GM12892 (cell line): ENCODE results near the gene SV2B.

Experiments used
- POLR2A ChIP-seq: IDR thresholded peaks from 2 replicates; pipeline ENCODE4 v1.6.1; 2011; ENCODE audit warnings: low read depth, low read length, control low read depth
- POLR2AphosphoS5 ChIP-seq: IDR thresholded peaks from 2 replicates; pipeline ENCODE4 v1.6.1; 2011; ENCODE audit warnings: low read depth, low read length, control low read depth
- TAF1 ChIP-seq: IDR thresholded peaks from 2 replicates; pipeline ENCODE4 v1.6.1; 2011; ENCODE audit warnings: low read depth, mild to moderate bottlenecking, control low read depth, low read length, borderline replicate concordance

DNA sequence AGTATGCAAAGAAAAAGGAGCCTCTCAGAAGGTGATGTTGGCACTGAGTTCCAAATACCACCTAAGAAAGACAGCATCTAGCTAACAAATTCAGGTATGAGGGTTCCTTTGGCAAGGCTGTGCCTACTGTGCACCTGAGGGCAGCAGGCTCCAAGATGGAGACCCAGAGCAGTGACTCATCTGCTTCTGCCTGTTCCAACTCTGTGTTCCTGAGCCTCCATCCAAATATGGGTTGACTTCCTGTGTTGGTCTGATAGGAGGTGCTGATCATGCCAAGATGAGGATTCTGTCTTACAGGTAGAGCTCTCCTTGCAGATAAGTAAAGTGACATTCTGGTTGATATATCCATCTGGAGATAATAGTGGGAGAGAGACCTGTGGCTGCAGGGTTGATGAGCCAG, 26.0 kb downstream of the SV2B start:
- TF ChIP-seq POLR2A (no peak), TAF1 (no peak), POLR2AphosphoS5 (no peak)
